ENCODE data around the gene TOMM40. TPM values are rescaled to one million over a fixed set of nuclear protein-coding genes. Genes with fewer than 3 reads are reported as not detected.

The TOMM40 gene
- total and polyA plus RNA-seq, 2 of the 13 experiments (the other 11 are each of a cell fraction or from before 2014, with no cell fraction given), result 72.0 to 110 TPM

DNA sequence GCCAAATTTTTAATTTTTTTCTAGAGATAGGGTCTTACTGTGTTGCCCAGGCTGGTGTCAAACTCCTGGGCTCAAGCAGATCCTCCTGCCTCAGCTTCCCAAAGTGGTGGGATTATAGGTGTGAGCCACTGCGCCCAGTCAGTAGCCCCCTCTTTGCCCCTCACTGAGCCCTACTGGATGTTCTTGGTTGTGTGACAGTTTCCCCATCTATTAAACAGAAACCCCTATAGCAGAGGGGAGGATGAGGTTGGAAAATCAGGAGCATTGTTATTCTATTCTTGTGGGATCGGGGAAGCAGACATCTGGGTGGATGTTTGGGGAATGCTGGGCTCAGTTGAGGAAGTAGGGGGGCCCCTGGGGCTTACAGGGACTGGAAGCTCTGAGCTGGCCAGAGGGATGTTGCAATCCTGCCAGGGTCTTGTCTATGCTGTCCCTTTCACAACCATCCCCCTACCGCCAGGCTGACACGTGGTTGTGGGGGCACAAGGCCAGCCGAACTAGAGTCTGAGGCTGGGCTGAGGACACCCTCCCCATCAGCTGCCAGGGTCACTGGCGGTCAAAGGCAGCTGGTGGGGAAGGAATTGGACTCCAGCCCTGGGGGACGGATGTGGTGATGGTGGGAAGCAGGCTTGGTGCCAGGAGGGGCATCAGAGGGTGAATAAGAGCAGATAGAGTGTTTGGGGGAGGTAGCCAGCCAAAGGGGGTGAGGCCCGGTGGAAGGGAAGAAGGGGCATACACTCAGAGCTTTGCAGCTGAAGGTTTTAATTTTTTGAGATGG, 34.2 kb downstream of the TOMM40 start (continued):
- TF ChIP-seq, protein P1, sequence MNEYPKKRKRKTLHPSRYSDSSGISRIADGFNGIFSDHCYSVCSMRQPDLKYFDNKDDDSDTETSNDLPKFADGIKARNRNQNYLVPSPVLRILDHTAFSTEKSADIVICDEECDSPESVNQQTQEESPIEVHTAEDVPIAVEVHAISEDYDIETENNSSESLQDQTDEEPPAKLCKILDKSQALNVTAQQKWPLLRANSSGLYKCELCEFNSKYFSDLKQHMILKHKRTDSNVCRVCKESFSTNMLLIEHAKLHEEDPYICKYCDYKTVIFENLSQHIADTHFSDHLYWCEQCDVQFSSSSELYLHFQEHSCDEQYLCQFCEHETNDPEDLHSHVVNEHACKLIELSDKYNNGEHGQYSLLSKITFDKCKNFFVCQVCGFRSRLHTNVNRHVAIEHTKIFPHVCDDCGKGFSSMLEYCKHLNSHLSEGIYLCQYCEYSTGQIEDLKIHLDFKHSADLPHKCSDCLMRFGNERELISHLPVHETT (CRISPR knock-in tag; conservative IDR thresholded peaks at IDR 0.05), result peak; percentile 78; the same call in 1 of the 2 replicates
- TF ChIP-seq TRIM24 (CRISPR knock-in tag; IDR thresholded peaks at IDR 0.05) (peak; percentile 92), ZFP37 (CRISPR knock-in tag; IDR thresholded peaks at IDR 0.05; ENCODE audit: borderline replicate concordance) (peak; percentile 82; the same call in 1 of the 2 replicates), HINFP (CRISPR knock-in tag; IDR thresholded peaks at IDR 0.05; ENCODE audit: low read depth) (peak; percentile 94; the same call in 1 of the 2 replicates), DBP (CRISPR knock-in tag; IDR thresholded peaks at IDR 0.05; ENCODE audit: not compliant biosample characterization) (no peak), MAFG (CRISPR knock-in tag; IDR thresholded peaks at IDR 0.05) (no peak), ZNF274 (CRISPR knock-in tag; IDR thresholded peaks at IDR 0.05) (peak; percentile 77; the same call in 1 of the 2 replicates), ZNF841 (CRISPR knock-in tag; IDR thresholded peaks at IDR 0.05; ENCODE audit: borderline replicate concordance) (no peak), TBX2 (CRISPR knock-in tag; IDR thresholded peaks at IDR 0.05; ENCODE audit: borderline replicate concordance) (peak; percentile 96), ZNF44 (CRISPR knock-in tag; IDR thresholded peaks at IDR 0.05) (no peak), ZNF138 (CRISPR knock-in tag; IDR thresholded peaks at IDR 0.05; ENCODE audit: low read depth) (no peak), ZNF30 (CRISPR knock-in tag; IDR thresholded peaks at IDR 0.05) (no peak), ZNF160 (CRISPR knock-in tag; IDR thresholded peaks at IDR 0.05) (peak; percentile 82; the same call in 1 of the 2 replicates), ETV6 (CRISPR knock-in tag; conservative IDR thresholded peaks at IDR 0.05) (peak; percentile 91; the same call in 1 of the 2 replicates), ZFP82 (CRISPR knock-in tag; IDR thresholded peaks at IDR 0.05; ENCODE audit: borderline replicate concordance) (no peak), NFE2 (CRISPR knock-in tag; IDR thresholded peaks at IDR 0.05) (no peak), SMARCE1 (IDR thresholded peaks at IDR 0.05; ENCODE audit: borderline replicate concordance) (no peak), MED8 (CRISPR knock-in tag; IDR thresholded peaks at IDR 0.05; ENCODE audit: insufficient replicate concordance) (peak; percentile 98), NFATC3 (CRISPR knock-in tag; IDR thresholded peaks at IDR 0.05) (no peak), MED1 (CRISPR knock-in tag; IDR thresholded peaks at IDR 0.05) (peak; percentile 99), ZNF24 (IDR thresholded peaks at IDR 0.05) (no peak), KLF16 (CRISPR knock-in tag; IDR thresholded peaks at IDR 0.05) (peak in 1 of 2 experiments; percentile 97; a peak in 2 of 4 replicates)
- TF ChIP-seq, protein P2, sequence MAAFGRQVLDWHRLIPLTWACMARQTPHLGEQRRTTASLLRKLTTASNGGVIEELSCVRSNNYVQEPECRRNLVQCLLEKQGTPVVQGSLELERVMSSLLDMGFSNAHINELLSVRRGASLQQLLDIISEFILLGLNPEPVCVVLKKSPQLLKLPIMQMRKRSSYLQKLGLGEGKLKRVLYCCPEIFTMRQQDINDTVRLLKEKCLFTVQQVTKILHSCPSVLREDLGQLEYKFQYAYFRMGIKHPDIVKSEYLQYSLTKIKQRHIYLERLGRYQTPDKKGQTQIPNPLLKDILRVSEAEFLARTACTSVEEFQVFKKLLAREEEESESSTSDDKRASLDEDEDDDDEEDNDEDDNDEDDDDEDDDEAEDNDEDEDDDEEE (CRISPR knock-in tag; IDR thresholded peaks at IDR 0.05), result peak; percentile 79
- TF ChIP-seq, protein P3, sequence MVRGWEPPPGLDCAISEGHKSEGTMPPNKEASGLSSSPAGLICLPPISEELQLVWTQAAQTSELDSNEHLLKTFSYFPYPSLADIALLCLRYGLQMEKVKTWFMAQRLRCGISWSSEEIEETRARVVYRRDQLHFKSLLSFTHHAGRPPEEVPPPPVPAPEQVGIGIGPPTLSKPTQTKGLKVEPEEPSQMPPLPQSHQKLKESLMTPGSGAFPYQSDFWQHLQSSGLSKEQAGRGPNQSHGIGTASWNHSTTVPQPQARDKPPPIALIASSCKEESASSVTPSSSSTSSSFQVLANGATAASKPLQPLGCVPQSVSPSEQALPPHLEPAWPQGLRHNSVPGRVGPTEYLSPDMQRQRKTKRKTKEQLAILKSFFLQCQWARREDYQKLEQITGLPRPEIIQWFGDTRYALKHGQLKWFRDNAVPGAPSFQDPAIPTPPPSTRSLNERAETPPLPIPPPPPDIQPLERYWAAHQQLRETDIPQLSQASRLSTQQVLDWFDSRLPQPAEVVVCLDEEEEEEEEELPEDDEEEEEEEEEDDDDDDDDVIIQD (CRISPR knock-in tag; IDR thresholded peaks at IDR 0.05; ENCODE audit: low read depth), result peak; percentile 77

All from HepG2 (cell line).